GM21526 (cell line): ENCODE results near the gene MYNN.

ENCODE experiments used
- ATAC-seq: cut with Tn5 transposase; IDR thresholded peaks from one replicate; pipeline ENCODE4 v1.9.1; 2021; ENCODE audit warnings: moderate library complexity; ENCODE audit not compliant: unreplicated experiment, low FRiP score

Gene MYNN

GRCh38 chr3:169822983-169823382 lies 49.8 kb downstream of the MYNN start:
- ATAC-seq: no peak

GRCh38 chr3:169825316-169825715 lies 52.1 kb downstream of the MYNN start:
- ATAC-seq: no peak

- ATAC-seq: no peak
Measured at GRCh38 chr3:169827712-169828111, 54.5 kb downstream of the MYNN start.

- ATAC-seq: no peak
Measured at GRCh38 chr3:169835533-169835932, 62.3 kb downstream of the MYNN start.

GRCh38 chr3:169836078-169836941 lies 63.1 kb downstream of the MYNN start:
- peak; percentile 87 for ATAC-seq

- ATAC-seq: no peak
Measured at GRCh38 chr3:169836942-169837275, 63.7 kb downstream of the MYNN start.

GRCh38 chr3:169838511-169839030 lies 65.4 kb downstream of the MYNN start:
- ATAC-seq: no peak
